ENCODE data around the gene SYP. TPM values are rescaled to one million over a fixed set of nuclear protein-coding genes. Genes with fewer than 3 reads are reported as not detected.

The SYP gene
- total RNA-seq, 1 donor from 2014 or later = 0.27 TPM

GRCh38 chrX:49164589-49165360, 35.2 kb downstream of the SYP start:
- Mint-ChIP-seq H3K4me1 (peaks cover 17% of the 10 kb centered on the region), H3K27ac (peak overlapping the region; percentile 85), H3K4me3 (peak overlapping the region; percentile 75), H3K27me3 (ENCODE audit: low read depth) (no peaks in the 10 kb centered on the region), H3K36me3 (no peaks in the 10 kb centered on the region), H3K9me3 (peaks cover 3% of the 10 kb centered on the region)
- TF ChIP-seq CTCF (IDR thresholded peaks at IDR 0.05; ENCODE audit: unreplicated experiment) = no peak
- DNase-seq (ENCODE audit: low spot score in 2 of 2, unreplicated experiment in 2 of 2) = no peak

- Mint-ChIP-seq H3K36me3 (no peaks in the 10 kb centered on the region), H3K27me3 (ENCODE audit: low read depth) (no peaks in the 10 kb centered on the region), H3K27ac (peak overlapping the region; percentile 91), H3K9me3 (peaks cover 3% of the 10 kb centered on the region), H3K4me3 (peak overlapping the region; percentile 75), H3K4me1 (peaks cover 17% of the 10 kb centered on the region)
- TF ChIP-seq CTCF (IDR thresholded peaks at IDR 0.05; ENCODE audit: unreplicated experiment) = peak; percentile 76
- peak; percentile 67 to 80 for DNase-seq (ENCODE audit: low spot score in 2 of 2, unreplicated experiment in 2 of 2)
Measured at GRCh38 chrX:49163555-49164419, 36.2 kb downstream of the SYP start.

- Mint-ChIP-seq H3K27ac (peak within 1 kb of the TSS; percentile 91), H3K4me3 (peak within 1 kb of the TSS; percentile 75), H3K27me3 (ENCODE audit: low read depth) (no peaks in the 10 kb centered on the region), H3K9me3 (peaks cover 3% of the 10 kb centered on the region), H3K4me1 (peaks cover 16% of the 10 kb centered on the region), H3K36me3 (no peaks in the 10 kb centered on the region)
- no peak for TF ChIP-seq CTCF (IDR thresholded peaks at IDR 0.05; ENCODE audit: unreplicated experiment)
- DNase-seq (ENCODE audit: low spot score in 2 of 2, unreplicated experiment in 2 of 2) = no peak
Measured at GRCh38 chrX:49162620-49163019, 37.4 kb downstream of the SYP start, which contains the start of gene MAGIX. Gene MAGIX, plus strand, starts transcription at chrX:49162758. Its CDS starts 132 bp downstream, at chrX:49162890.

- no peak for TF ChIP-seq CTCF (IDR thresholded peaks at IDR 0.05; ENCODE audit: unreplicated experiment)
- Mint-ChIP-seq H3K27ac (no peak overlapping the region), H3K9me3 (peaks cover 3% of the 10 kb centered on the region), H3K27me3 (ENCODE audit: low read depth) (no peaks in the 10 kb centered on the region), H3K36me3 (no peaks in the 10 kb centered on the region), H3K4me1 (peaks cover 8% of the 10 kb centered on the region), H3K4me3 (no peak overlapping the region)
- DNase-seq (ENCODE audit: low spot score in 2 of 2, unreplicated experiment in 2 of 2) = no peak
Measured at GRCh38 chrX:49161632-49162031, 38.4 kb downstream of the SYP start.

- Mint-ChIP-seq H3K36me3 (no peaks in the 10 kb centered on the region), H3K4me3 (no peak overlapping the region), H3K27me3 (ENCODE audit: low read depth) (no peaks in the 10 kb centered on the region), H3K27ac (no peak overlapping the region), H3K4me1 (peaks cover 6% of the 10 kb centered on the region), H3K9me3 (peaks cover 3% of the 10 kb centered on the region)
- DNase-seq (ENCODE audit: low spot score in 2 of 2, unreplicated experiment in 2 of 2) = no peak
- no peak for TF ChIP-seq CTCF (IDR thresholded peaks at IDR 0.05; ENCODE audit: unreplicated experiment)
Measured at GRCh38 chrX:49160908-49161307, 39.1 kb downstream of the SYP start.

All from mesothelial cell of epicardium (in vitro differentiated cells).